ENCODE results near the gene CCDC195.

The CCDC195 gene

DNA sequence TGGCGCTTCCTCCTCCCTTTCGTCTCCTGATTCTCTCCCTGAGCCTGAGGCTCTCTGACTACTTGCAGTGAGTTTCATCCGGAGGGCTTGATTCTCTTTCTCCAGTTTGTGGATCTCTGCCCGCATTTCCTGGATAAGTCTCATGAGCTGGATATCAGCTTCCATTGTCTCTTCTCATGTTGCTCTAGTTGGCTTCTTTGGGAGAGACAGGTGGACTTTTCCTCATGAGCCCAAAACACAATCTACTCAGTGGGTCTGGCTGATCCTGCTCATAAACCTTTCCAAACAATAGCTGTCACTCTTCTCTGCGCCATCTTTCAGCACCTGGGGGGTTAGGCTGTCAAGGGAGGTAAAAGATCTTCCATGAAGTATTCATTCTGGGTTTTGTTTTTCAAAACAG, at the start of gene CCDC195:
TSS of gene CCDC195 (minus strand) at position 165 of the 400 bp plus-strand sequence. CDS start at position 165, 0 bp downstream.
- H3K9me3 ChIP-seq (ENCODE audit: insufficient read depth, low read length, severe bottlenecking): no peaks in the 10 kb centered on the region
- no peaks in the 10 kb centered on the region for H4K20me1 ChIP-seq (ENCODE audit: insufficient read depth, low read length)
- ATAC-seq (ENCODE audit: insufficient read depth, low read depth) (no peak), DNase-seq (no peak)
- TF ChIP-seq EZH2 (IDR thresholded peaks at IDR 0.05; ENCODE audit: borderline replicate concordance, low read depth, low read length, severe bottlenecking) (no peak), CTCF (IDR thresholded peaks at IDR 0.05; ENCODE audit: borderline replicate concordance, extremely low read depth, low read length, poor library complexity, severe bottlenecking) (no peak)
- no peak within 1 kb of the TSS for H3K4me2 ChIP-seq (ENCODE audit: insufficient read depth, low read length)
- H3K4me1 ChIP-seq (ENCODE audit: insufficient read depth, low read length): no peaks in the 10 kb centered on the region
- no peak within 1 kb of the TSS for H3K4me3 ChIP-seq (ENCODE audit: low read depth in 1 of 2, low read length in 2 of 2)
- H3K27ac ChIP-seq (ENCODE audit: low read length): no peak within 1 kb of the TSS
- no peaks in the 10 kb centered on the region for H3K36me3 ChIP-seq (ENCODE audit: insufficient read depth, low read length)
- H2AFZ ChIP-seq (ENCODE audit: low read depth, low read length): no peak within 1 kb of the TSS
- no peaks in the 10 kb centered on the region for H3K27me3 ChIP-seq (ENCODE audit: insufficient read depth, low read length, poor library complexity)
- H3K9ac ChIP-seq (ENCODE audit: low read depth, low read length): no peak within 1 kb of the TSS
- H3K79me2 ChIP-seq (ENCODE audit: insufficient read depth, low read length): no peaks in the 10 kb centered on the region

GRCh38 chr2:224764565-224765236, 48.5 kb upstream of the CCDC195 start:
- H3K4me2 ChIP-seq (ENCODE audit: insufficient read depth, low read length): no peak overlapping the region
- H3K27ac ChIP-seq (ENCODE audit: low read length): no peak overlapping the region
- DNase-seq (peak; percentile 9), ATAC-seq (ENCODE audit: insufficient read depth, low read depth) (peak; percentile 93)
- H3K36me3 ChIP-seq (ENCODE audit: insufficient read depth, low read length): peaks cover 47% of the 10 kb centered on the region
- H3K4me3 ChIP-seq (ENCODE audit: low read depth in 1 of 2, low read length in 2 of 2): no peak overlapping the region
- no peaks in the 10 kb centered on the region for H3K79me2 ChIP-seq (ENCODE audit: insufficient read depth, low read length)
- no peaks in the 10 kb centered on the region for H4K20me1 ChIP-seq (ENCODE audit: insufficient read depth, low read length)
- H3K9ac ChIP-seq (ENCODE audit: low read depth, low read length): no peak overlapping the region
- H2AFZ ChIP-seq (ENCODE audit: low read depth, low read length): no peak overlapping the region
- TF ChIP-seq EZH2 (IDR thresholded peaks at IDR 0.05; ENCODE audit: borderline replicate concordance, low read depth, low read length, severe bottlenecking): no peak
- TF ChIP-seq CTCF (IDR thresholded peaks at IDR 0.05; ENCODE audit: borderline replicate concordance, extremely low read depth, low read length, poor library complexity, severe bottlenecking): no peak
- H3K27me3 ChIP-seq (ENCODE audit: insufficient read depth, low read length, poor library complexity): no peaks in the 10 kb centered on the region
- no peaks in the 10 kb centered on the region for H3K4me1 ChIP-seq (ENCODE audit: insufficient read depth, low read length)
- H3K9me3 ChIP-seq (ENCODE audit: insufficient read depth, low read length, severe bottlenecking): no peaks in the 10 kb centered on the region

DNA sequence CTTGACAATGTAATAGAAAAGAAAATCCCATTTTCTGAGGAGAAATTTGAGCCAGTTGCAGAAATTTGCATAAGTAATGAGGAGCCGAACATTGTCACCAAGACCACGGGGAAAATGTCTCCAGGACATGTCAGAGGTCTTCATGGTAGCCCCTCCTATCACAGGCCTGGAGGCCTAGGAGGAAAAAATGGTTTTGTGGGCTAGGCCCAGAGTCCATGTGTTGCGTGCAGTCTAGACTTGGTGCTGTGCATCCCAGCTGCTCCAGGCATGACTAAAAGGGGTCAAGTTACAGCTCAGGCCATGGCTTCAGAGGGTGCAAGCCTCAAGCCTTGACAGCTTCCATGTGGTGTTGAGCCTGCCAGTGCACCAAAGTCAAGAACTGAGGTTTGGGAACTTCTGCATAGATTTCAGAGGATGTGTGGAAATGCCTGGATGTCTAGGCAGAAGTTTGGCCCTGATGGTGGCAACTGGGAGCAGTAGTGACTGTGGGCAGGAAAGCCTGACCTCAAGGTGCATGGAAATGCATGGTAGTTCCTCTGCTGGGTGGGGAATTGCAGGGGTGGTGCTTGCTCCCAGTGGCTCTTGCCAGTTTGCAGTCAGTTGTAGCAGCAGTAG, 41.9 kb upstream of the CCDC195 start:
- ATAC-seq (ENCODE audit: insufficient read depth, low read depth) (no peak), DNase-seq (no peak)
- Histone ChIP-seq H3K27me3 (ENCODE audit: insufficient read depth, low read length, poor library complexity) (no peaks in the 10 kb centered on the region), H4K20me1 (ENCODE audit: insufficient read depth, low read length) (no peaks in the 10 kb centered on the region), H3K4me1 (ENCODE audit: insufficient read depth, low read length) (no peaks in the 10 kb centered on the region), H3K4me2 (ENCODE audit: insufficient read depth, low read length) (no peak overlapping the region), H3K9ac (ENCODE audit: low read depth, low read length) (no peak overlapping the region), H3K36me3 (ENCODE audit: insufficient read depth, low read length) (peaks cover 21% of the 10 kb centered on the region), H3K4me3 (ENCODE audit: low read depth in 1 of 2, low read length in 2 of 2) (no peak overlapping the region), H3K27ac (ENCODE audit: low read length) (no peak overlapping the region), H2AFZ (ENCODE audit: low read depth, low read length) (no peak overlapping the region), H3K9me3 (ENCODE audit: insufficient read depth, low read length, severe bottlenecking) (peaks cover 16% of the 10 kb centered on the region), H3K79me2 (ENCODE audit: insufficient read depth, low read length) (no peaks in the 10 kb centered on the region)
- TF ChIP-seq EZH2 (IDR thresholded peaks at IDR 0.05; ENCODE audit: borderline replicate concordance, low read depth, low read length, severe bottlenecking): no peak

GRCh38 chr2:224753743-224754540, 37.8 kb upstream of the CCDC195 start:
- peaks cover 13% of the 10 kb centered on the region for H3K9me3 ChIP-seq (ENCODE audit: insufficient read depth, low read length, severe bottlenecking)
- no peaks in the 10 kb centered on the region for H4K20me1 ChIP-seq (ENCODE audit: insufficient read depth, low read length)
- no peaks in the 10 kb centered on the region for H3K27me3 ChIP-seq (ENCODE audit: insufficient read depth, low read length, poor library complexity)
- H3K4me3 ChIP-seq (ENCODE audit: low read depth in 1 of 2, low read length in 2 of 2): no peak overlapping the region
- ATAC-seq (ENCODE audit: insufficient read depth, low read depth): no peak
- peaks cover 10% of the 10 kb centered on the region for H3K36me3 ChIP-seq (ENCODE audit: insufficient read depth, low read length)
- H3K9ac ChIP-seq (ENCODE audit: low read depth, low read length): no peak overlapping the region
- H2AFZ ChIP-seq (ENCODE audit: low read depth, low read length): no peak overlapping the region
- no peak overlapping the region for H3K4me2 ChIP-seq (ENCODE audit: insufficient read depth, low read length)
- no peaks in the 10 kb centered on the region for H3K4me1 ChIP-seq (ENCODE audit: insufficient read depth, low read length)
- H3K79me2 ChIP-seq (ENCODE audit: insufficient read depth, low read length): no peaks in the 10 kb centered on the region
- no peak overlapping the region for H3K27ac ChIP-seq (ENCODE audit: low read length)
- no peak for DNase-seq
- no peak for TF ChIP-seq EZH2 (IDR thresholded peaks at IDR 0.05; ENCODE audit: borderline replicate concordance, low read depth, low read length, severe bottlenecking)

Measured in DND-41 (cell line).